Measurements from ENCODE around the gene FBXO42.
"Not testable (repeated sequence)": the region's sequence is repeated elsewhere in the genome, so short reads cannot be mapped to it uniquely, and the experiment has no call there.

The FBXO42 gene

DNA sequence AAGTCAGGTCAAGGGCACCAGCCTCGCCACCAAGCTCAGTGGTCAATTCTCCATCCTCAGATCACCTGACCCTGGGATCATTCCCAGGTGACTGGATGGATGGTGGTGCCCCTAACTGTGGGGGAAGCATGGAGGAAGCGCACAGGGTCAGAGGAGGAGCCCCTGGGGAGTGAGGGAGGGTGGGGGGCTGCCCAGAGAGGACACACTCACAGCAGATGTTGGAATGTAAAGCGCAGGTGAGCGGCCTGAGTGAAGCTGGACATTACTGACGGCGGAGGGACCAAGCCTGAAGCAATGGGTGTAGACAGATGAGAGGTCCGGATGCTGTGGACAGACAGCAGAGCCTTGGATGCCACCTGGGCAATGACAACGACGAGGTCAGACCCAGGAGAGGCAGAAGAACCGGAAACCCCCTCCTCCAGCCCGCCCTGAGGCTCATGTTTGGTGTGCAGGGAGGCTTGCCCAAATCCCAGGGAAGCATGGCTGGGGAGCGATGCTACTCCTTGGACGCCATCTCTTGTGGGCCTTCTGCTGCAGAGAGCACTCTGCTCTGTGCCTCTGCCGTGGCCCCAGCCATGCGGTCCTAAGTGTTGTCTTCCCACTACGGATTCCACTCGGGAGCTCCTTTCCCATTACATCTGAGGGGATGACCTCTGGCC, 109.6 kb downstream of the FBXO42 start:
- no peak for DNase-seq (ENCODE audit: low spot score)

DNA sequence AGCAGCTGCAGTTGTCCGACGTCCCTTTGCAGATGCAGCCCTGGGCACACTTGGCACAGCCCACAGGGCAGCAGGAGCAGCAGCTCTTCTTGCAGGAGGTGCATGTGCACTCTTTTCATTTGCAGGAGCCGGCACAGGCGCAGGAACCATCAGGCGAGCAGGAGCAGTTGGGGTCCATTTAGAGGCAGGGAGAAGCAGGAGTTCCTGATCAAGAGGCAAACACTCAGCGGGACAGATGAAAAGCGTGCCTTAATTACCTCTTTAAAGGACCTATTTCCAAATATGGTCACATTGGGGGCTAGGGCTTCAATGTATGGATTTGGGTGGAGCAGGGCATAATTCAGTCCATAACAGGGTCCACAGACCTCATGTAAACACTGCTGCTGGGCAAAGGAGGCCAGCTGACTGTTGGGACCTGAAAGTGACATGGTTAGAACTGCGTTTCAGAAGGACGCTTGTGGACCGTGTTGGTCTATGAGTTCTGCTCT, 111.0 kb downstream of the FBXO42 start:
- no peak for DNase-seq (ENCODE audit: low spot score)

DNA sequence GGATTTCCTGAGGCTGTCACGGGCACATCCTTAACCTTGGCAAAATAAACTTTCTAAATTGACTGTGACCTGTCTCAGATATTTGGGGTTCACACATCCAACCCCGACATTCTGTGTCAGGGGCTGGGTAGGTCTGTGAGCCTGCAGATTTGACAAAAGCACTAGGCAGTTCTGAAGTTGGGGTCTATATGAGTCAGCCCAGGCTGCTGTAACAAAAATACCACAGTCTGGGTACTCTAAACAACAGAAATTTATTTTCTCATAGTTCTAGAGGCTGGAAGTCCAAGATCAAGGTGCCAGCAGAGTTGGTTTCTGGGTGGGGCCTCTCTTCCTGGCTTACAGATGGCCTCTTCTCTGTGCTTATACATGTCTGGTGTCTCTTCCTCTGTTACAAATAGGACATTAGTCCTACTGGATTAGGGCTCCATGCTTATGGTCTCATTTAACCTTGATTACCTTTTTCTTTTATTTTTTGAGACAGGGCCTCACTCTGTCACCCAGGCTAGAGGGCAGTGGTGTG, 112.2 kb downstream of the FBXO42 start:
- no peak for DNase-seq (ENCODE audit: low spot score)

DNA sequence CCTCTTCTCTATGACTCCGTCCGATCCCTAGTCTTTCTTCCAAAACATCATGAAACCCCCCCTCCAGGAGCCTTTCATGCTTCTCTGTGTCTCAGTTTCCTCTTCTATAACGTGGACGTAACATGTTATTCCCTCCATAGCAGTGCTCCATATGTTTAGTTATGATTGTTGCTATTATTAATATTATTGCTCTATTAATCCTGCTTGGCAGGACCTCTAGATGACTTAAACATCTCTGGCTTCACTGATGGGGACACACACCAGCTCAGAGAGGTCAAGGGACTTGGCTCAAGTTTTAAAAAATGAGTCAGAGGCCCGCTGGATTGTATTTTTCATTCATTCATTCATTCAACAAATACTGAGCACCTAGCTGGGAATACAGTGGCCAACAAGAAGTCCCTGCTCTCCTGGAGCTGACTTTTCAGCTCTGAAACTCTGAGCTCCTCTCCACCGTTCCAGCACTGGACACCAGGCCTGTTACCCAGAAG, 114.9 kb downstream of the FBXO42 start:
- DNase-seq (ENCODE audit: low spot score), result peak; percentile 47

DNA sequence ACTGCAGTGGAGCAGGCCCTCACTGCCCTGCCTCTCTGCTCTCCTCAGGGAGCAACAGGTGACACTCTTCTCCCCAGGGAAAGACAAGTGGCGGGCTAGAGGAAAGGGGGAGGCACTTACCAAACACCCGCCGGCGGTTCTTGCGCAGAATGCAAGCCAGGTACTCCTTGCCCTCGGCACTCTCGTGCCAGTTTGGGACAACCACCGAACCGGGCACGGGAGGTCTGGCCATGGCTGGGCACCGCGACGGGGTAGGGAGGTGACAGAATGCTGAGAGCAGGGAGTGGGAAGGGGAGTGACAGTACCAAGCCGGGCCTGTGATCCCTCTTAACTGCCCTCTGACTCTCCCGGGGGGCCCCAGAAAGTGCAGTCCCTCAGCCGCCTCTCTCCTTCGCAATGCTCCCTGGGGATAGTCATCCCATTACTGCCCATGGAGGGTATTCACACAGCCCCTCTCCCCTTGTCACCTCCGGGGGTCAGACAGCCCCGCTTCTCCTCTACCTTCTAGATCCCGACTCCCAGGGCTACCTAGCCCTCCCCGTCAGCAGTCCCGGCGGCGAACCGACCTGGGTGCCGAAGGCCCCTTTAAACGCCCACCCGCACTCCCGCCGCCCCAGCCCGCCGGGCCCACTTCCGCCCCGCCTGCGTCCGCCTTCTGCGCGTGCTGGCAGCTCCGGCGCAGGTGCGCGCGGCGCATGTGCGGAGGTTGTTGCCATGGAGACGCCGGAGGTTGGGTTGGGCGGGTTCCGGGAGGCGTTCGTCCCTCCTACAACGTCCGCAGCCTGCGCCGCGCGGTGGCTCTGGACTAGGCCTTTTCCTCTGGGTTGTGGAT, 115.6 kb downstream of the FBXO42 start, which contains the start of gene CPLANE2:
Gene CPLANE2 (minus strand): TSS at position 673 of the 832 bp plus-strand sequence. CDS start 441 bp downstream, at position 232.
- DNase-seq (ENCODE audit: low spot score), result peak; percentile 91

DNA sequence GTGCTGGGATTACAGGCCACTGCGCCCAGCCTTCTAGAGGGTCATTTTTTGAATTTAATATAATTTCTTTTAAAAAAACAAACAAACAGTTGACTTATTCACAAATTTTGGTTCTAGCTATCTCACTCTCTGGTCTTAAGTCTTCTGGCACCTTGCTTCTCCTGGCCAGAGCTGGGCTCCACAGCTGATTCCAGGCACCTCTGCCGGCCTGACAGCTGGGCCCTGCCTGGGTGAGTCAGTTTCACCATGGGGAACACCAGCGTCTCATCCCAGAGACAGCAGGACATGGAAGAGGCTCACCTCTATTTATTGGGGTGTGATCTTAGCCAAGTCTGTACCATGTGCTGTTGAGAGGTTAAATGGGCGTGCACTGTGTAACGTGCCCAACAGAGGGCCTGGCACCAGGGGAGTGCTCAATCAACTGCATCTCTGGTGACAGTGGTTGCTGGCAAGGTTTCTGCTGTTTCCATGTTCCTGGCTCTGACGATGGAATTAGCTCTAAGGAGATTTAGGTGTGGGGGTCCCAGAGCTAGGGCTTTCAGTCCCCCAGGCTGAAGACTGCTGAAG, 116.3 kb downstream of the FBXO42 start:
- DNase-seq (ENCODE audit: low spot score), result peak; percentile 84

DNA sequence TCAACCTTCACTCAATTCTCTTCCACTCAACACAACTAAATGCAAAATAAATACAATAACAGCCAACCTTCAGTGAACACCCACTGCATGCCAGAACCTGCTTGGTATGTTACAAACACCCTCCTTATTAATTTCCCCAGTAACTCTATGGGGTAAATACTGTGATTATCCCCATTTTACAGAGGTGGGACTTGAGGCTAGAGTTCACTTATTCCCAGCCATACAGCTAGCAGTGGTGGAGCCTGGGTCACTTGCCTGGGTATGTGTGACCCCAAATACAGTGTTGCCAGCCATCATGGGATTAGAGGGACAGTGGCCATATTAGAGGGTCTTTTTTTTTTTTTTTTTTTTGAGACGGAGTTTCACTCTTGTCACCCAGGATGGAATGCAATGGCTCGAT, 116.9 kb downstream of the FBXO42 start:
- DNase-seq (ENCODE audit: low spot score), result no peak

DNA sequence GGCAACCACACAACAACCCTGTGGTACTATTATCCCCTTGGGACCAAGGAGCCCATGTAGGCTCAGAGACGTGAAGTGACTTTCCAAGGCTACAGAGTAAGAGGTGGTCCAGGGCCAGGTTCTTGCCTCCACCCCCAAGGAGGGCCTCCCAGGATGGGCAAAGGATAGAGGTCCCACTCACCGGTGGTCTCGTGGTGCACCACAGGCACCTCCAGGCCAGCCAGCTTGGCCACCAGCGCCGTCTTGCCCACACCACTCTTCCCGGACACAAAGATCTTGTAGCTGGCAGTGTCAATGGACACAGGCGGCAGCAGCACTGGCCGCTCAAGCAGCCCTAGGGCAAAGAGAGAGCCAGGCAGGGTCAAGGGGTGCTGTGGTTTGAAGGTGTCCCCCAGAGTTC, 118.8 kb downstream of the FBXO42 start:
- no peak for DNase-seq (ENCODE audit: low spot score)

DNA sequence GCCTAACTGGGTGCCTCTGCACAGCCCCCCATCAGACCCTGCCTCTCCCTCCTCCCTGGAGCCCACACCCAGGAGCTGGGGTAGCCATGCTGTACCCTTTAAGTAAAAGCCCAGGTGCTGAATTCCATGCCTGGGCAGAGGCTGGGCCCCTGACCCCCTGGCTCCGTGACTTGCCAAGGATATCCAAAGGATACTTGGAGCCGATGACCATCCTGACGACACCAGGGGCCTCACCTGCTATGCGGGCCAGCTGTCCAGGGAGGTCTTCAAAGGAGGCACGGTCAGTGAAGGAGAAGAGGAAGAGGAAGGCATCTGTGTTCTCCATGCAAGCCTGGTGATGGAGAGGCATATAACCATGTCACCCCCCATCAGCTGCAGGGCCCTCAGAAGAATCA, 120.0 kb downstream of the FBXO42 start:
- no peak for DNase-seq (ENCODE audit: low spot score)

DNA sequence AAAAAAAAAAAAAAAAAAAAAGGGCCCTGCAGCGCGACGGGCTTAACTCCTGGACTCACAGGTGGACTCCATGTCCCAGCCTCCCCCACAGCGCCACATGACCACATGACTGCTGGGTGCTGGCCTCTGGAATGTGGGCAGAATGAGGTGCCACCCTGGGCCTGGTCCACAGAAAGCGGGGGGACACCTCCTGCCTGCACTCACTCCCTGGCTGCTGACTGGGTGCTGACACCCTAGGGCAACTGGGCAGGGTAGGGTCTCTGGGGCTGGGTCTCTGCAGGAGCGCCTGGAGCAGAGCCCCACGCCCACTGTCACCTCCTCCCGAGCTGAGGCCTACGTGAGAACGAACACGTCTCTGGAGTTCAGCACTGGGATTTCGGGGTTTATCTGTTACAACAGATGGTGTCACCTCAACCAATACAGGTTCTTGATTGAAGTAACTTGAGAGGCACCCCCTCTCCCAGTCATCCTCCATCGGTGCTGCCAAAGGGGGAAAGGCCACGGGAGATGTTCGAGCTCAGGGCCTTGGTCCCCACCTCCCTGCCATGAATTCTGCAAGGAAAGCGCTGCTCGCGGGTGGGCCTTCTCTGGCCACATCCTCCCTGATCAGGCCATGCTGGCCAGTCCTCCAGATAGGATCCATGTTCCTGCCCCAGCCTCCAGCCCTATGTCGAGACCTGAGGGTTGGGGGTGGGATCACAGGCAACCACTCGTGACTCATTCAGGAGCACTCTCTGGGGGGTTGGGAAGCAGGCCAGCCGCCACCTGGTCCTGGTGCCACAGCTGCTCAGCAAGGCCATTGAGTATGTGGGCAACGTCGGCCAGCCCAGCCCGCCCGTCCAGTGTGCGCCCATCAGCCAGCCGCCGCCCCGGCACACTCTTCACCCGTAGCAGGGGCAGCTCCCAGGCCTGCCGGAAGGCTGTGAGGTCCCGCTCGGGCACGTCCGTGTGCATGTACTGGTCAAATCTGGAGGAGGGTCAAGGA, 120.7 kb downstream of the FBXO42 start:
- DNase-seq (ENCODE audit: low spot score), result no peak

DNA sequence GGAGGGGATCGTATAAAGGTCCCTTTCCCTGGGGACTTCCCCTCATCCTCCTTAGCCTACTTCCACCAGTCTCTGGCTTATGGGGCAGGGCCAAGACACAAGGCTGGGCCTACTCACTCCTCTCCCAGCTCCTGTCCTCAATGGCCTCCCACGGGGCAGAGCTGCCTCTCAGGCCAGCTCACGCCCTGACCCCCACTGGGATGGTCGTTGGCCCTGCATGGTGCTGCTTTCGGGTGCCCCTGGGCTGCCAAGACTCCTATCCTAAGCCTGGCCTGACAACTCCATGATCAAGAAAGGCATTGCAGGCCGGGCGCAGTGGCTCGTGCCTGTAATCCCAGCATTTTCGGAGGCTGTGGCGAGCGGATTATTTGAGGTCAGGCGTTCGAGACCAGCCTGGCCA, 121.5 kb downstream of the FBXO42 start:
- DNase-seq (ENCODE audit: low spot score), result no peak

DNA sequence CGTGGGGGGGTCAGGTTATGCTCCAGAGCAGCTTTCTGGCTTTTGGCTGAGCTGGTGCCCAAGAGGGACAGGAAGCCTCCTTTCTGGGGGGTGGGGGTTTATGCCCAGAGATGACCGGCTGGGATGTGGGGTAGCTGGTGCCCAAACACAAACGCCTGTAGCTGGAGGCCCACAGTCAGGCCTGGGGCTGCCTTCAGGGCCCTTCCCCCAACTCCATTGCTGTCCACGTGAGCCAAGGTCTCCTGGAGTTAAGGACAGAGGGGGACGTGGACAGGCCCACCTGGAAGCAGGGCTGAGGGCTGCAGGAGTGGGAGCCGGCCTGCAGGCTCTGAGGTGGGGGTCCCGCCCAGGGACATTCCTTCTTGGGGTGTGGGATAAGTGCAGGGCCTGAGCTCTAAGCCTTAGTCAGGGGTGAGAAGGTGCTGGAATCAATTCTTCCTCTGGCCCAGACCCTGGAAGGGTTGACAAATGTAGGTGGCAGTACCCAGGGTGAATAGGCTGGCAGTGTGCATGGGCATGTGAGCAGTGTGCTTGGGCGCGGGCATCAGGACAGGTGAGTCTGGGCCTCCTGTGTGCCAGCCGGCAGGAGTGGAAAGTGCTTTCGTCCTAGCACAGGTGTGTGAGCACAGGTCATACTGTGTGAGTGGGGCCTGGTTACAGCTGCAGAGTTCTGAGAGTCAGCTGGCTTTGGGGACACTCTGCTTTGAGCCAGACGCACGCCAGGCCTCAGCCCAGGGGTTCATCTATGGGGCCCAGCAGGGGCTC, 122.1 kb downstream of the FBXO42 start:
- no peak for DNase-seq (ENCODE audit: low spot score)

DNA sequence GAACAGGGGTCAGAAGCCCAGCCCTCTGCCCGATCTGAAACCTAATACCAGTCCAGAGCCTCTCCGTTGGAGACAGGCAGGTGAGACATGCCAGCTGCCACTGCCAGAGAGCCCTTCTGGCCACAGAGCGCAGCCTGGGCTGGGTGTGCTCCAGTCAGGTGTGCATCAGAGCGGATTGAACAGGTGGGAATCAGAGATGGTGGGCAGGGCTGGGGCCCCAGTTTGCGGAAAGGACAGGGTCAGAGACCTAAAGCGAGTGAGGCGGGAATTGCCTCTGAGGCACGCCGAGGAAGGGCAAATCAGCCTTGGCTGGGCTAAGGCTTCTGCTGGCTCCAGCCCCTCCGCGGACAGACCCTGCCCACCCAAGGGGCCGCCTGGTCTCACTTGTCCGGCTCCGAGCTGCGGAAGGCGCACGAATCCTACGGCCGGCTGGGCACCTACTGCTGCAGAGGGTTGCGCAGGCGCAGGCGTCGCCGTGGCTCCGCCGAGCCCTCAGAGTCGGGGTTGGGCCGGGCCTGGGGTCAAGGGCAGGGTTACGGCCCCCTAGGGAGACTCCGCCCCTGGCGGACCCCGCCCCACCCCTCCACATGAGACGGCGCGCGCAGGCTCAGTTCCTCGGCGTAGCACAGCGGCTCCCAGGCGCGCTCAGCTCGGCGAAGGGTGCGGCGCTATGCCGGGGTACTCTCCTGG, 125.6 kb downstream of the FBXO42 start:
- no peak for DNase-seq (ENCODE audit: low spot score)

DNA sequence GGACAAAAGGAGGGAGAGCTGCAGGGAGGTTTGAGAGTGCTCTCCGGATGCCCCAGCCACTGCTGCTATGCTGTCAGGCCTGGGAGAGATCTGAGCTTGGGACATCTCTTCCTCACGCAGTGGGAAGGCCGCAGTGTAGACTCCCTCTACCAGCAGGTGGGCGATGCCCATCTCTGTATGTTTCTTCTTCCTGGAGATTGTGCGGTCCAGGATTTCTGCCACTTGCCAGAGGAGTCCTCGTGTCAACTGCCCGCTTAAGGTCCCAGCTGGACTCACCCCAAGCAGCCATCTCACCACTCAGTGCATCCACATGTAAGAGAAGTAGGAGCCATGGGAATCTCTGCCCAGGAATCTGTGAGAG, 126.2 kb downstream of the FBXO42 start:
- no peak for DNase-seq (ENCODE audit: low spot score)

DNA sequence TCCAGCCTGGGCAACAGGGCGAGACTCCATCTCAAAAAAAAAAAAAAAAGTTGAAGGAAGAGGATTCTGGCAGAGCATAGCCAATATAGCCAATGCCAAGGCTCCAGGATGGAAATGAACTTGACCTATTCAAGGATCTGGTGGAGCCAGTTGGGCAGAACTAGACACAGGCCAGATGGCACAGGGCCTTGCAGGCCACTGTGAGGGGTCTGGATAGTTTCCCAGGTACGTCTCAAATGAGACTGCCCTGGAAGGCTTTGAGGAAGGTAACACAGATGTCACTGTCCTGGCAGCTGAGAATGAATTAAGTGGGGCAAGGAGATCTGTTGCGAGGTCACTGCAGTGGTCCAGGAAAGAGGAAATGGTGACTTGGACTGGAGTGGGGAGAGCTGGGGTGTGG, 127.8 kb downstream of the FBXO42 start:
- DNase-seq (ENCODE audit: low spot score), result no peak

DNA sequence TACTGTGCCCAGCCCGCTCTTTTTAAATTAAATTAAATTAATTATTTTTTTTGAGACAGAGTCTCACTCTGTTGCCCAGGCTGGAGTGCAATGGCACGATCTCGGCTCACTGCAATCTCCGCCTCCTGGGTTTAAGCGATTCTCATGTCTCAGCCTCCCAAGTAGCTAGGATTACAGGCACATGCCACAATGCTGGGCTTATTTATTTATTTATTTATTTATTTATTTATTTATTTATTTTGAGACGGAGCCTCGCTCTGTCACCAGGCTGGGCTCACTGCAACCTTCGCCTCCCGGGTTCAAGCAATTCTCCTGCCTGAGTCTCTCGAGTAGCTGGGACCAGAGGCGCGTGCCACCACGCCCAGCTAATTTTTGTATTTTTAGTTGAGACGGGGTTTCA, 129.6 kb downstream of the FBXO42 start:
- not testable (repeated sequence) for DNase-seq (ENCODE audit: low spot score)

DNA sequence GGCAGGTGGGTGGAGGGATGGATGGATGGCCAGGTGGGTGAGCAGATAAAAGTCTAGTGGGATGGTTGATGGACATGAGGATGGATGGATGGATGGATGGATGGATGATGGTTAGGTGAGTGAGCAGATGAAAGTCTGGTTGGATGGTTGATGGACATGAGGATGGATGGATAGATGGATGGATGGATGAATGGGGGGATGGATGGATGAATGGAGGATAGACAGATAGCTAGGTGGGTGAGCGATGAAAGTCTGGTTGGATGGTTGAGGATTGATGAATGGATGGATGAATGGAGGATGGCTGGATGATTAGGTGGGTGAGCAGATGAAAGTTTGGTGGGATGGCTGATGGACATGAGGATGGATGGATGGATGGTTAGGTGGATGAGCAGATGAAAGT, 130.8 kb downstream of the FBXO42 start:
- DNase-seq (ENCODE audit: low spot score), result no peak

DNA sequence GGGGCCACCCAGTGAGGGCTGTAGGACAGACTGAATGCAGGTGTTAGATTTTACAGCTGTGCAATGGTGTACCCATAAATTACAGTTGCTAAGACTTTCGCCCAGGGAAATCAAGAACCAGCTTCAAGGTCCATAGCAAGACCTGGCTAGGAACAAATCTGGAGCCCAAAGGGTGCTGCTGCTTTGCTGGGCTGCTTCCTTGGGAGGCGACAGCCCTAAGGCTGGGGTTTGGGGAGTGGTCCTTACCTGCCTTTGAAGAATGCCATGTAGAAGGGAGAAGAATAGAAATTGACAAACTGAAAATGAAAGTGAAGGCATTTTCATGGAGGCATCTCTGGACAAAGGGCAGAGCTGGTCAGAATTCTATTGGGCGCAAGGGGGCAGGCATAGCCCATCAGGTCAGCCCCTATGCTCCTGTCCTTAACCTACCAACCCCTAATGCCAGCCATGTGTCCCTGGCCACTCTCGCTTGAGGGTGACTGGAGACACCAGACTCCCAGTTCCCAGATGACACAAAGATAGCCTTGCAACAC, 132.2 kb downstream of the FBXO42 start:
- no peak for DNase-seq (ENCODE audit: low spot score)

DNA sequence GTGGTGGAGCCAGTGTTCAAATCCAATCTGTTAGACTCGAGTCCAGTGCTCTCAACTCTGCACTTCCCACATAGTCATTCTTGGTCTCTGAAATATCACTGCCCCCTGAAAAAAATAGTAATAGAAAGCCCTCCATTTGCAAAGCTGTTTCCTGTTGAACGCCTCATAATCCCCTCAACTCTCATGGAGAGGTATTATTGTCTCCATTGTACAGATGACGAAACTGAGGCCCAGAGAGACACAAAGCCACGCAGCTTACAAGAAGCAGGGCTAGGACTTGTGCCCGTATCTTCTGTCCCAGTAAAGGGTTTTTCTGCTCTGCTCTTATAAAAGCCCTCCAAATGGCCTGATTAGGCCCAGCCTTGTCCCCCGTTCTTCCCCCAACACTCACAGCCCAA, 133.6 kb downstream of the FBXO42 start:
- no peak for DNase-seq (ENCODE audit: low spot score)
